Endothelial cell of umbilical vein (primary cell): ENCODE results near the gene ATXN7L1. TPM values are rescaled to one million over a fixed set of nuclear protein-coding genes. Genes with fewer than 3 reads are reported as not detected.

Experiments
- BruUV-seq: library from RNA; stranded (reverse); fragments of 400-500 nt; replicated peaks from 2 replicates; lab custom pipeline; 2021; lab: Mats Ljungman, UMichigan
- CTCF ChIA-PET: fragments of 300-600, 350-600 bp; sonication (Branson Sonifier 250); formaldehyde crosslinking; loops from one replicate; lab custom pipeline; 2021; ENCODE audit warnings: antibody characterized with exemption, inconsistent platforms; lab: Charles Lee
- POLR2A ChIA-PET: fragments of 300-600, 350-600 bp; sonication (Branson Sonifier 250); formaldehyde crosslinking; loops from one replicate; lab custom pipeline; 2021; ENCODE audit warnings: antibody characterized with exemption, inconsistent platforms; lab: Charles Lee
- DNase-seq: peaks from one replicate; pipeline ENCODE4 v3.0.0-alpha.2; 2011; ENCODE audit warnings: low read depth, low spot score
- FAIRE-seq: peaks from 2 replicates; lab custom pipeline; 2011; peaks lifted over from hg19 to GRCh38; lab: Jason Lieb, UNC
- H2AFZ ChIP-seq: 2 replicates; pipeline ENCODE4 v1.6.0; 2012; ENCODE audit warnings: low read depth, low read length, control low read depth, inconsistent platforms
- H3K27ac ChIP-seq: 2 replicates; pipeline ENCODE4 v1.5.1; 2011; ENCODE audit warnings: low read depth, mild to moderate bottlenecking, control low read depth, low read length, moderate library complexity; ENCODE audit not compliant: insufficient read depth
- H3K27me3 ChIP-seq, 2 experiments: 2 replicates each; pipeline versions ENCODE4 v1.6.0 to v1.6.1; 2011; ENCODE audit warnings: low read length in 2 of 2, mixed read lengths in 1 of 2; ENCODE audit not compliant: control insufficient read depth in 2 of 2, insufficient read depth in 2 of 2
- H3K36me3 ChIP-seq, 2 experiments: 2 replicates in 1 of 2; 3 replicates in 1 of 2; pipeline ENCODE4 v1.5.1; 2011; ENCODE audit warnings: low read length in 2 of 2, mild to moderate bottlenecking in 1 of 2, moderate library complexity in 1 of 2; ENCODE audit not compliant: control insufficient read depth in 2 of 2, insufficient read depth in 2 of 2; ENCODE audit errors: extremely low read depth in 1 of 2
- H3K4me1 ChIP-seq: 3 replicates; pipeline ENCODE4 v1.5.1; 2011; ENCODE audit warnings: mild to moderate bottlenecking, low read length; ENCODE audit not compliant: control insufficient read depth, insufficient read depth; ENCODE audit errors: extremely low read depth
- H3K4me2 ChIP-seq: 2 replicates; pipeline ENCODE4 v1.6.1; 2011; ENCODE audit warnings: low read length, control low read depth, mixed read lengths; ENCODE audit not compliant: insufficient read depth
- H3K4me3 ChIP-seq, 3 experiments: fragments of 200-600 bp in 1 of 3; sonication (generic), shearing (Covaris generic) in 1 of 3; replicated peaks in 1 of 3; 2 replicates each; pipeline ENCODE4 v1.5.1; 2011 to 2016; ENCODE audit warnings: control low read depth in 3 of 3, low read length in 3 of 3, mild to moderate bottlenecking in 2 of 3, inconsistent platforms in 1 of 3, low read depth in 1 of 3, moderate library complexity in 1 of 3; ENCODE audit not compliant: insufficient read depth in 1 of 3
- H3K79me2 ChIP-seq: 2 replicates; pipeline ENCODE4 v1.6.0; 2012; ENCODE audit warnings: low read length, inconsistent platforms; ENCODE audit not compliant: control insufficient read depth, insufficient read depth
- H3K9ac ChIP-seq: replicated peaks from 2 replicates; pipeline ENCODE3; 2011; ENCODE audit warnings: low read length, control low read depth; ENCODE audit not compliant: insufficient read depth; ENCODE audit errors: extremely low read depth
- H3K9me1 ChIP-seq: replicated peaks from 3 replicates; pipeline ENCODE4 v1.6.0; 2011; ENCODE audit warnings: mild to moderate bottlenecking, low read length; ENCODE audit not compliant: control insufficient read depth, insufficient read depth; ENCODE audit errors: extremely low read depth
- H3K9me3 ChIP-seq: replicated peaks from 2 replicates; pipeline ENCODE4 v1.5.1; 2012; ENCODE audit warnings: low read length, inconsistent platforms; ENCODE audit not compliant: control insufficient read depth, insufficient read depth
- H4K20me1 ChIP-seq: replicated peaks from 2 replicates; pipeline ENCODE3; 2011; ENCODE audit warnings: mild to moderate bottlenecking, low read length; ENCODE audit not compliant: control insufficient read depth, insufficient read depth; ENCODE audit errors: extremely low read depth
- CTCF ChIP-seq, 2 donors: IDR thresholded peaks; 1 replicate in 1 of 2; 2 replicates in 1 of 2; pipeline ENCODE4 v1.5.1; 2011; ENCODE audit warnings: low read length in 2 of 2, mild to moderate bottlenecking in 2 of 2, moderate library complexity in 2 of 2, control low read depth in 1 of 2, inconsistent platforms in 1 of 2, low read depth in 1 of 2; ENCODE audit not compliant: insufficient read depth in 1 of 2; ENCODE audit errors: extremely low read depth in 1 of 2
- EZH2 ChIP-seq: IDR thresholded peaks from 2 replicates; pipeline ENCODE4 v1.6.1; 2012; ENCODE audit warnings: borderline replicate concordance, low read depth, mild to moderate bottlenecking, moderate library complexity, low read length, inconsistent platforms; ENCODE audit not compliant: severe bottlenecking
- FOS ChIP-seq: IDR thresholded peaks from 2 replicates; pipeline ENCODE4 v1.6.1; 2011; ENCODE audit warnings: mild to moderate bottlenecking, low read length, moderate library complexity, borderline replicate concordance; ENCODE audit not compliant: insufficient read depth
- GATA2 ChIP-seq: IDR thresholded peaks from 2 replicates; pipeline ENCODE4 v1.7.0; 2011; ENCODE audit warnings: low read depth, mild to moderate bottlenecking, moderate library complexity, mixed read lengths, low read length; ENCODE audit not compliant: insufficient read length, insufficient read depth
- JUN ChIP-seq: IDR thresholded peaks from 2 replicates; pipeline ENCODE4 v1.6.1; 2011; ENCODE audit warnings: borderline replicate concordance, low read depth; ENCODE audit not compliant: insufficient read length, insufficient read depth
- MAX ChIP-seq: IDR thresholded peaks from 2 replicates; pipeline ENCODE4 v1.6.1; 2011; ENCODE audit not compliant: insufficient read depth, insufficient read length
- MYC ChIP-seq: IDR thresholded peaks from one replicate; pipeline ENCODE4 v1.6.1; 2011; ENCODE audit warnings: mild to moderate bottlenecking, low read depth, low read length
- POLR2A ChIP-seq: IDR thresholded peaks from 2 replicates; pipeline ENCODE4 v1.6.1; 2012; ENCODE audit warnings: low read depth, mild to moderate bottlenecking, control low read depth, low read length
- POLR2AphosphoS5 ChIP-seq: IDR thresholded peaks from 2 replicates; pipeline ENCODE4 v1.6.1; 2012; ENCODE audit warnings: low read depth, mild to moderate bottlenecking, control low read depth, low read length, moderate library complexity; ENCODE audit not compliant: insufficient read depth
- dilution Hi-C: fragments of 300-500 bp; cut with MboI; formaldehyde crosslinking; loops from one replicate; pipeline ENCODE4 v1.15.0; 2019; ENCODE audit warnings: low sequenced_read_pairs; ENCODE audit not compliant: extremely low pct_ligation_motif_present
- intact Hi-C: fragments of 100-400 bp; cut with micrococcal nuclease; formaldehyde crosslinking; loops from one replicate; pipeline ENCODE4 v1.10.0; 2022
- polyA plus RNA-seq, 4 experiments: library from polyadenylated mRNA; depleted of rRNA in 3 of 4; stranded (reverse) in 3 of 4; unstranded in 1 of 4; fragments of >200 nt; gene quantifications; 2 replicates each; pipeline versions ENCODE4 v1.2.1 to v1.2.3, GENCODE V29; 2011 to 2012; ENCODE audit warnings: missing spikeins in 1 of 4
- total RNA-seq: library from RNA; stranded (reverse); gene quantifications from 2 replicates; pipeline ENCODE4 v1.2.3, GENCODE V29; 2021

ATXN7L1 gene
- total and polyA plus RNA-seq, 2 donors (not counting 3 experiments of a cell fraction or from before 2014, with no cell fraction given), result 4.6 to 15.6 TPM

DNA sequence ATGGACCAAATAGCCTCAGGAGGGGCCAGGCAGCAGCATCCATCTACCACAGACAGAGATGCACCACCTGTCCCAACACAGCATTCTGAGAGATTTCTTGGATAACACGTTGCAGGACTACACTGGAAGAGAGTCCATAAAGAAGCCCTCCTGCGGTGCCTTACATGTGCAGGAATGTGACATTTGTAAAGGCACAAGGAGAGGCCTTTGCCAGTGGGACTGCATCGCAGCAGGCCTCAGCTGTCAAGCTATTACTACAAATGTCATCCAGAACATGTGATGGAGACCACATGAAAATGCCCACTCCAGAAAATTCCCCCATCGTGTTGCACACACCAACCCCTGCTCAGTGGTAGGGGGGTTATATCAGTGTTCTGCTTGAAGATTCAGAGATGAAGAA is 77.4 kb downstream of the ATXN7L1 start:
- CTCF ChIA-PET, result interaction anchor here (1.0 to 1.7 kb wide), 2 partner anchors 15 to 142 kb away, joined by 3 to 4 read pairs; no protein-coding TSS in a partner anchor

More for the DNA sequence above, 77.4 kb downstream of the ATXN7L1 start:
- Histone ChIP-seq H2AFZ (no peak overlapping the region), H3K79me2 (no peaks in the 10 kb centered on the region), H3K36me3 (peaks cover 0 to 3% of the 10 kb centered on the region in 2 experiments), H3K4me2 (no peak overlapping the region), H3K9ac (no peak overlapping the region), H3K9me3 (no peaks in the 10 kb centered on the region), H3K27me3 (no peaks in the 10 kb centered on the region), H3K4me1 (peaks cover 5% of the 10 kb centered on the region), H3K4me3 (no peak overlapping the region), H3K9me1 (no peaks in the 10 kb centered on the region), H4K20me1 (no peaks in the 10 kb centered on the region), H3K27ac (no peak overlapping the region)
- intact Hi-C loops, result no loop called here
- no TSS peak for BruUV-seq
- POLR2A ChIA-PET, result no interaction called here
- no peak for FAIRE-seq
- dilution Hi-C loops, result no loop called here
- TF ChIP-seq POLR2A (no peak), FOS (no peak), POLR2AphosphoS5 (no peak), MYC (no peak), GATA2 (no peak), CTCF (IDR thresholded peaks at IDR 0.05; ENCODE audit: extremely low read depth in 1 of 2, insufficient read depth in 1 of 2, low read depth in 1 of 2, low read length in 2 of 2) (no peak), MAX (no peak), JUN (no peak), EZH2 (no peak)
- no peak for DNase-seq
